H1 (cell line): Measurements from ENCODE around the gene IL24. TPM values are rescaled to one million over a fixed set of nuclear protein-coding genes. Genes with fewer than 3 reads are reported as not detected.

Source experiments
- BCL11A ChIP-seq, 2 experiments: IDR thresholded peaks; one replicate each; pipeline ENCODE4 v1.6.1; 2011; ENCODE audit warnings: low read depth in 2 of 2, low read length in 2 of 2, mild to moderate bottlenecking in 2 of 2
- GABPA ChIP-seq: IDR thresholded peaks from 2 replicates; pipeline ENCODE4 v1.6.1; 2011; ENCODE audit warnings: mild to moderate bottlenecking, low read length, moderate library complexity, borderline replicate concordance; ENCODE audit not compliant: insufficient read depth
- PHF8 ChIP-seq: fragments of 200-600 bp; sonication (generic); conservative IDR thresholded peaks from 2 replicates; pipeline ENCODE4 v1.7.1; 2012; ENCODE audit warnings: low read depth, mild to moderate bottlenecking, inconsistent platforms, low read length, moderate library complexity
- RAD21 ChIP-seq, 2 experiments: IDR thresholded peaks in 1 of 2; conservative IDR thresholded peaks in 1 of 2; 2 replicates each; pipeline ENCODE4 v1.6.1; 2011; ENCODE audit warnings: low read depth in 2 of 2, low read length in 2 of 2, improper control_type of control experiment in 1 of 2, inconsistent platforms in 1 of 2, mild to moderate bottlenecking in 1 of 2, moderate library complexity in 1 of 2
- SIRT6 ChIP-seq: IDR thresholded peaks from one replicate; pipeline ENCODE4 v1.7.1; 2012; ENCODE audit warnings: low read length, inconsistent platforms
- SP2 ChIP-seq: IDR thresholded peaks from 2 replicates; pipeline ENCODE4 v1.6.1; 2012; ENCODE audit warnings: mild to moderate bottlenecking, low read length, inconsistent platforms
- TCF12 ChIP-seq: IDR thresholded peaks from 2 replicates; pipeline ENCODE4 v1.6.1; 2011; ENCODE audit warnings: low read depth, mild to moderate bottlenecking, low read length
- polyA plus RNA-seq, 7 experiments: library from polyadenylated mRNA; depleted of rRNA in 3 of 7; stranded (reverse) in 5 of 7; unstranded in 2 of 7; fragments of >200 nt in 5 of 7; fragments of 200-250 nt in 2 of 7; gene quantifications; 1 replicate in 5 of 7; 2 replicates in 1 of 7; 4 replicates in 1 of 7; pipeline versions ENCODE4 v1.2.1 to v1.2.3, GENCODE V29; 2011 to 2013; ENCODE audit warnings: missing spikeins in 2 of 7, mixed read lengths in 2 of 7
- total RNA-seq: library from RNA; stranded (reverse); fragmentation: NEBNext Ultra II Directional; extraction: Animal tissue kit (Norgen Biotek cat#: 25700); gene quantifications from 2 replicates; pipeline ENCODE4 v1.2.1, GENCODE V29; 2021
- TF ChIP-seq, protein P1 (sequence below): fragments of 300-600 bp; sonication (generic); IDR thresholded peaks from 2 replicates; pipeline ENCODE4 v1.7.1; 2012; ENCODE audit warnings: low read length, moderate library complexity, mild to moderate bottlenecking, inconsistent platforms; ENCODE audit not compliant: insufficient replicate concordance

Gene IL24
- total and polyA plus RNA-seq, 2 of the 8 experiments (the other 6 are each of a cell fraction or from before 2014, with no cell fraction given), result not detected

DNA sequence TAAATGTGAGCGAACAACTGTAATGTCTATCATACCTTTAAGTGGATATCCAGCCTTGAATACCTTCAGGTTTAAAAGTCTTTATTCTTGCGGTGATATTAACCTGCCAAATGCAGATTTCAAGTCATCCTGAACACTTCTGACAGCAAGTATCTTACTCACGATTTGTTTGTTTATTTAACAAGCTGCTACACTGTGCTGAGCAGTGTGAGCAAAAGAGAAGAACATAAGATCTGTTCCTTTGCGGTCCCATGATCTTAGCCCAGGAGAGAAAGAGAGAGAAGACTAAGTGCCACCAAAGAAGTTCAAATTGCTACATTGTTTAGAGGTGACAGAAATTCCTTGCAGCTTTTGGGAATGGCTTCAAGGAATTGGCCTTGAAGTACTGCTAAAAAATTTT is 9.5 kb upstream of the IL24 start (continued):
- TF ChIP-seq, protein P1, sequence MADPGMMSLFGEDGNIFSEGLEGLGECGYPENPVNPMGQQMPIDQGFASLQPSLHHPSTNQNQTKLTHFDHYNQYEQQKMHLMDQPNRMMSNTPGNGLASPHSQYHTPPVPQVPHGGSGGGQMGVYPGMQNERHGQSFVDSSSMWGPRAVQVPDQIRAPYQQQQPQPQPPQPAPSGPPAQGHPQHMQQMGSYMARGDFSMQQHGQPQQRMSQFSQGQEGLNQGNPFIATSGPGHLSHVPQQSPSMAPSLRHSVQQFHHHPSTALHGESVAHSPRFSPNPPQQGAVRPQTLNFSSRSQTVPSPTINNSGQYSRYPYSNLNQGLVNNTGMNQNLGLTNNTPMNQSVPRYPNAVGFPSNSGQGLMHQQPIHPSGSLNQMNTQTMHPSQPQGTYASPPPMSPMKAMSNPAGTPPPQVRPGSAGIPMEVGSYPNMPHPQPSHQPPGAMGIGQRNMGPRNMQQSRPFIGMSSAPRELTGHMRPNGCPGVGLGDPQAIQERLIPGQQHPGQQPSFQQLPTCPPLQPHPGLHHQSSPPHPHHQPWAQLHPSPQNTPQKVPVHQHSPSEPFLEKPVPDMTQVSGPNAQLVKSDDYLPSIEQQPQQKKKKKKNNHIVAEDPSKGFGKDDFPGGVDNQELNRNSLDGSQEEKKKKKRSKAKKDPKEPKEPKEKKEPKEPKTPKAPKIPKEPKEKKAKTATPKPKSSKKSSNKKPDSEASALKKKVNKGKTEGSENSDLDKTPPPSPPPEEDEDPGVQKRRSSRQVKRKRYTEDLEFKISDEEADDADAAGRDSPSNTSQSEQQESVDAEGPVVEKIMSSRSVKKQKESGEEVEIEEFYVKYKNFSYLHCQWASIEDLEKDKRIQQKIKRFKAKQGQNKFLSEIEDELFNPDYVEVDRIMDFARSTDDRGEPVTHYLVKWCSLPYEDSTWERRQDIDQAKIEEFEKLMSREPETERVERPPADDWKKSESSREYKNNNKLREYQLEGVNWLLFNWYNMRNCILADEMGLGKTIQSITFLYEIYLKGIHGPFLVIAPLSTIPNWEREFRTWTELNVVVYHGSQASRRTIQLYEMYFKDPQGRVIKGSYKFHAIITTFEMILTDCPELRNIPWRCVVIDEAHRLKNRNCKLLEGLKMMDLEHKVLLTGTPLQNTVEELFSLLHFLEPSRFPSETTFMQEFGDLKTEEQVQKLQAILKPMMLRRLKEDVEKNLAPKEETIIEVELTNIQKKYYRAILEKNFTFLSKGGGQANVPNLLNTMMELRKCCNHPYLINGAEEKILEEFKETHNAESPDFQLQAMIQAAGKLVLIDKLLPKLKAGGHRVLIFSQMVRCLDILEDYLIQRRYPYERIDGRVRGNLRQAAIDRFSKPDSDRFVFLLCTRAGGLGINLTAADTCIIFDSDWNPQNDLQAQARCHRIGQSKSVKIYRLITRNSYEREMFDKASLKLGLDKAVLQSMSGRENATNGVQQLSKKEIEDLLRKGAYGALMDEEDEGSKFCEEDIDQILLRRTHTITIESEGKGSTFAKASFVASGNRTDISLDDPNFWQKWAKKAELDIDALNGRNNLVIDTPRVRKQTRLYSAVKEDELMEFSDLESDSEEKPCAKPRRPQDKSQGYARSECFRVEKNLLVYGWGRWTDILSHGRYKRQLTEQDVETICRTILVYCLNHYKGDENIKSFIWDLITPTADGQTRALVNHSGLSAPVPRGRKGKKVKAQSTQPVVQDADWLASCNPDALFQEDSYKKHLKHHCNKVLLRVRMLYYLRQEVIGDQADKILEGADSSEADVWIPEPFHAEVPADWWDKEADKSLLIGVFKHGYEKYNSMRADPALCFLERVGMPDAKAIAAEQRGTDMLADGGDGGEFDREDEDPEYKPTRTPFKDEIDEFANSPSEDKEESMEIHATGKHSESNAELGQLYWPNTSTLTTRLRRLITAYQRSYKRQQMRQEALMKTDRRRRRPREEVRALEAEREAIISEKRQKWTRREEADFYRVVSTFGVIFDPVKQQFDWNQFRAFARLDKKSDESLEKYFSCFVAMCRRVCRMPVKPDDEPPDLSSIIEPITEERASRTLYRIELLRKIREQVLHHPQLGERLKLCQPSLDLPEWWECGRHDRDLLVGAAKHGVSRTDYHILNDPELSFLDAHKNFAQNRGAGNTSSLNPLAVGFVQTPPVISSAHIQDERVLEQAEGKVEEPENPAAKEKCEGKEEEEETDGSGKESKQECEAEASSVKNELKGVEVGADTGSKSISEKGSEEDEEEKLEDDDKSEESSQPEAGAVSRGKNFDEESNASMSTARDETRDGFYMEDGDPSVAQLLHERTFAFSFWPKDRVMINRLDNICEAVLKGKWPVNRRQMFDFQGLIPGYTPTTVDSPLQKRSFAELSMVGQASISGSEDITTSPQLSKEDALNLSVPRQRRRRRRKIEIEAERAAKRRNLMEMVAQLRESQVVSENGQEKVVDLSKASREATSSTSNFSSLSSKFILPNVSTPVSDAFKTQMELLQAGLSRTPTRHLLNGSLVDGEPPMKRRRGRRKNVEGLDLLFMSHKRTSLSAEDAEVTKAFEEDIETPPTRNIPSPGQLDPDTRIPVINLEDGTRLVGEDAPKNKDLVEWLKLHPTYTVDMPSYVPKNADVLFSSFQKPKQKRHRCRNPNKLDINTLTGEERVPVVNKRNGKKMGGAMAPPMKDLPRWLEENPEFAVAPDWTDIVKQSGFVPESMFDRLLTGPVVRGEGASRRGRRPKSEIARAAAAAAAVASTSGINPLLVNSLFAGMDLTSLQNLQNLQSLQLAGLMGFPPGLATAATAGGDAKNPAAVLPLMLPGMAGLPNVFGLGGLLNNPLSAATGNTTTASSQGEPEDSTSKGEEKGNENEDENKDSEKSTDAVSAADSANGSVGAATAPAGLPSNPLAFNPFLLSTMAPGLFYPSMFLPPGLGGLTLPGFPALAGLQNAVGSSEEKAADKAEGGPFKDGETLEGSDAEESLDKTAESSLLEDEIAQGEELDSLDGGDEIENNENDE, result no peak
- no peak for TF ChIP-seq BCL11A (IDR thresholded peaks at IDR 0.05; ENCODE audit: low read depth in 2 of 2, low read length in 2 of 2)
- no peak for TF ChIP-seq SIRT6
- TF ChIP-seq TCF12, result no peak
- no peak for TF ChIP-seq SP2
- TF ChIP-seq GABPA, result no peak
- no peak for TF ChIP-seq RAD21 (IDR thresholded peaks at IDR 0.05 in 1 of 2, conservative IDR thresholded peaks at IDR 0.05 in 1 of 2; ENCODE audit: low read depth in 2 of 2, low read length in 2 of 2)
- TF ChIP-seq PHF8, result no peak
- TF ChIP-seq, all 59 proteins: peak for 0
